CD14-positive monocyte (primary cell): Measurements from ENCODE around the gene STMND1. TPM values are rescaled to one million over a fixed set of nuclear protein-coding genes. Genes with fewer than 3 reads are reported as not detected.

Source experiments
- DNase-seq, 3 donors: peaks; one replicate each; pipeline ENCODE4 v3.0.0-alpha.2; 2011 to 2022
- H2AFZ ChIP-seq: 2 replicates; pipeline ENCODE4 v1.6.0; 2012; ENCODE audit warnings: mild to moderate bottlenecking, low read depth, low read length, inconsistent platforms; ENCODE audit not compliant: insufficient read depth, poor library complexity, severe bottlenecking
- H3K27ac ChIP-seq, 2 donors: 1 replicate in 1 of 2; 2 replicates in 1 of 2; pipeline ENCODE4 v1.5.1; 2012 to 2013; ENCODE audit warnings: low read length in 2 of 2, control low read depth in 1 of 2, inconsistent platforms in 1 of 2, low read depth in 1 of 2, mild to moderate bottlenecking in 1 of 2
- H3K27me3 ChIP-seq, 2 donors: one replicate each; pipeline versions ENCODE4 v1.6.0 to v1.6.1; 2011 to 2013; ENCODE audit warnings: low read length in 2 of 2; ENCODE audit not compliant: control insufficient read depth in 2 of 2, insufficient read depth in 2 of 2
- H3K36me3 ChIP-seq, 2 donors: replicated peaks in 1 of 2; 1 replicate in 1 of 2; 2 replicates in 1 of 2; pipeline versions ENCODE4 v1.5.1 to v1.6.1; 2012 to 2013; ENCODE audit warnings: low read length in 2 of 2, control low read depth in 1 of 2, inconsistent platforms in 1 of 2, mild to moderate bottlenecking in 1 of 2; ENCODE audit not compliant: insufficient read depth in 2 of 2, control insufficient read depth in 1 of 2
- H3K4me1 ChIP-seq, 2 donors: 1 replicate in 1 of 2; 2 replicates in 1 of 2; pipeline versions ENCODE4 v1.5.1 to v1.6.1; 2012 to 2013; ENCODE audit warnings: low read length in 2 of 2, control low read depth in 1 of 2, inconsistent platforms in 1 of 2, mild to moderate bottlenecking in 1 of 2, moderate library complexity in 1 of 2; ENCODE audit not compliant: insufficient read depth in 2 of 2, control insufficient read depth in 1 of 2
- H3K4me2 ChIP-seq: replicated peaks from 2 replicates; pipeline ENCODE3; 2012; ENCODE audit warnings: low read length, moderate library complexity, mild to moderate bottlenecking; ENCODE audit not compliant: poor library complexity, severe bottlenecking; ENCODE audit errors: extremely low read depth
- H3K4me3 ChIP-seq, 3 experiments: fragments of 200-600 bp in 1 of 3; sonication (generic) in 1 of 3; replicated peaks in 1 of 3; 1 replicate in 2 of 3; 2 replicates in 1 of 3; pipeline ENCODE4 v1.5.1; 2011 to 2013; ENCODE audit warnings: low read length in 3 of 3, mild to moderate bottlenecking in 3 of 3, control low read depth in 2 of 3, low read depth in 2 of 3, inconsistent platforms in 1 of 3, moderate library complexity in 1 of 3
- H3K79me2 ChIP-seq: 2 replicates; pipeline ENCODE4 v1.6.0; 2012; ENCODE audit warnings: mild to moderate bottlenecking, control low read depth, inconsistent platforms, low read length, moderate library complexity; ENCODE audit not compliant: insufficient read depth
- H3K9ac ChIP-seq: 2 replicates; pipeline ENCODE4 v1.6.0; 2017; ENCODE audit warnings: low read length, mild to moderate bottlenecking; ENCODE audit not compliant: insufficient read depth, poor library complexity, severe bottlenecking
- H3K9me3 ChIP-seq, 2 donors: replicated peaks in 1 of 2; 1 replicate in 1 of 2; 2 replicates in 1 of 2; pipeline versions ENCODE4 v1.5.1 to v1.6.1; 2012 to 2013; ENCODE audit warnings: low read length in 2 of 2, control low read depth in 1 of 2; ENCODE audit not compliant: control insufficient read depth in 1 of 2, insufficient read depth in 1 of 2
- H4K20me1 ChIP-seq: 2 replicates; pipeline ENCODE4 v1.6.0; 2012; ENCODE audit warnings: mild to moderate bottlenecking, low read length, control low read depth, moderate library complexity; ENCODE audit not compliant: insufficient read depth
- H3K27ac Mint-ChIP-seq, 7 donors: one replicate each; pipeline ENCODE4 v1.8.0; 2020; ENCODE audit warnings: mild to moderate bottlenecking in 7 of 7, mixed read lengths in 7 of 7, moderate library complexity in 6 of 7, inconsistent platforms in 2 of 7
- H3K27me3 Mint-ChIP-seq, 3 donors: one replicate each; pipeline ENCODE4 v1.8.0; 2021 to 2022; ENCODE audit warnings: low read depth in 3 of 3, mild to moderate bottlenecking in 3 of 3, mixed read lengths in 3 of 3, moderate library complexity in 3 of 3, inconsistent platforms in 1 of 3
- H3K36me3 Mint-ChIP-seq, 2 donors: one replicate each; pipeline ENCODE4 v1.8.0; 2020; ENCODE audit warnings: mixed read lengths in 2 of 2, inconsistent platforms in 1 of 2, mild to moderate bottlenecking in 1 of 2
- H3K4me1 Mint-ChIP-seq: one replicate; pipeline ENCODE4 v1.8.0; 2020; ENCODE audit warnings: mild to moderate bottlenecking, mixed read lengths
- H3K4me3 Mint-ChIP-seq, 2 donors: one replicate each; pipeline ENCODE4 v1.8.0; 2020; ENCODE audit warnings: mild to moderate bottlenecking in 2 of 2, mixed read lengths in 2 of 2, moderate library complexity in 1 of 2
- H3K9me3 Mint-ChIP-seq, 7 donors: one replicate each; pipeline ENCODE4 v1.8.0; 2020 to 2022; ENCODE audit warnings: mixed read lengths in 7 of 7, mild to moderate bottlenecking in 6 of 7, moderate library complexity in 6 of 7, inconsistent platforms in 2 of 7
- WGBS: methylation state at CpG from one replicate; pipeline ENCODE4 v1.1.5; 2013; ENCODE audit warnings: missing lambda C conversion rate; ENCODE audit not compliant: insufficient coverage; 5-methylcytosine and 5-hydroxymethylcytosine counted together
- intact Hi-C, 2 donors: fragments of 100-400 bp; cut with micrococcal nuclease; formaldehyde crosslinking; loops; one replicate each; pipeline versions ENCODE4 v1.15.0 to v1.15.1; 2023
- polyA plus RNA-seq, 3 donors: library from polyadenylated mRNA; depleted of rRNA in 1 of 3; unstranded in 2 of 3; stranded (reverse) in 1 of 3; fragments of 300-500 nt in 2 of 3; fragments of >200 nt in 1 of 3; fragmentation: Illumina TruSeq in 2 of 3; gene quantifications; 1 replicate in 2 of 3; 2 replicates in 1 of 3; pipeline ENCODE4 v1.2.3, GENCODE V29; 2012 to 2021
- TF ChIP-seq, protein P1 (sequence below): fragments of 200-600 bp; IDR thresholded peaks from one replicate; pipeline ENCODE4 v1.8.0; 2022; ENCODE audit warnings: antibody characterized with exemption, mild to moderate bottlenecking

STMND1 gene
- polyA plus RNA-seq, 3 donors = not detected

DNA sequence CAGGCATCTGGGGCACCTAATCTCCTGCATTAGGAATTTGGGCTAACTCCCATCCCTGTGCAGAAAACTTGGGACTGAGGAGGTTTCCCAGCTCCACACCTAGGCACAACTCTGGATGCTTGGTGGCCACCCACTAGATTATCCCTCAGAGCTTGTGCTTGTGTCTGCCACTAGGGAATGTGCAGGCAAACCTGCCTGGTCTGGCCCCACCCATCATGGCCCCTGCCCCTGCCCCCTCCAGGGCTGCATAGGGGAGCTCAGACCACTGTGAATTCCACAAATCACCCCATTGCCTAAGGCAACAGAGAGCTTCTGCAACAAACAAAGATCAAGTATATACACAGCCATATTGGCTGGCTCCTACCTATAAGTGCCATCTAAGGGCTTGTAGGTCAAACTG is 31.1 kb downstream of the STMND1 start:
- Mint-ChIP-seq H3K9me3 (peaks cover 7 to 35% (median 15%) of the 10 kb centered on the region in 7 donors), H3K4me1 (no peaks in the 10 kb centered on the region), H3K27me3 (peaks cover 0 to 6% (median 3%) of the 10 kb centered on the region in 3 donors), H3K36me3 (no peaks in the 10 kb centered on the region), H3K4me3 (no peak overlapping the region), H3K27ac (no peak overlapping the region)
- Histone ChIP-seq H3K27ac (no peak overlapping the region), H2AFZ (no peak overlapping the region), H3K4me1 (no peaks in the 10 kb centered on the region), H3K36me3 (no peaks in the 10 kb centered on the region), H3K9me3 (peaks cover 7 to 11% of the 10 kb centered on the region in 2 donors), H3K4me2 (no peak overlapping the region), H3K4me3 (no peak overlapping the region), H3K27me3 (no peaks in the 10 kb centered on the region), H4K20me1 (no peaks in the 10 kb centered on the region), H3K9ac (no peak overlapping the region), H3K79me2 (no peaks in the 10 kb centered on the region)
- TF ChIP-seq, protein P1, sequence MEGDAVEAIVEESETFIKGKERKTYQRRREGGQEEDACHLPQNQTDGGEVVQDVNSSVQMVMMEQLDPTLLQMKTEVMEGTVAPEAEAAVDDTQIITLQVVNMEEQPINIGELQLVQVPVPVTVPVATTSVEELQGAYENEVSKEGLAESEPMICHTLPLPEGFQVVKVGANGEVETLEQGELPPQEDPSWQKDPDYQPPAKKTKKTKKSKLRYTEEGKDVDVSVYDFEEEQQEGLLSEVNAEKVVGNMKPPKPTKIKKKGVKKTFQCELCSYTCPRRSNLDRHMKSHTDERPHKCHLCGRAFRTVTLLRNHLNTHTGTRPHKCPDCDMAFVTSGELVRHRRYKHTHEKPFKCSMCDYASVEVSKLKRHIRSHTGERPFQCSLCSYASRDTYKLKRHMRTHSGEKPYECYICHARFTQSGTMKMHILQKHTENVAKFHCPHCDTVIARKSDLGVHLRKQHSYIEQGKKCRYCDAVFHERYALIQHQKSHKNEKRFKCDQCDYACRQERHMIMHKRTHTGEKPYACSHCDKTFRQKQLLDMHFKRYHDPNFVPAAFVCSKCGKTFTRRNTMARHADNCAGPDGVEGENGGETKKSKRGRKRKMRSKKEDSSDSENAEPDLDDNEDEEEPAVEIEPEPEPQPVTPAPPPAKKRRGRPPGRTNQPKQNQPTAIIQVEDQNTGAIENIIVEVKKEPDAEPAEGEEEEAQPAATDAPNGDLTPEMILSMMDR = no peak
- no peak for DNase-seq
- intact Hi-C loops = no loop called here

DNA sequence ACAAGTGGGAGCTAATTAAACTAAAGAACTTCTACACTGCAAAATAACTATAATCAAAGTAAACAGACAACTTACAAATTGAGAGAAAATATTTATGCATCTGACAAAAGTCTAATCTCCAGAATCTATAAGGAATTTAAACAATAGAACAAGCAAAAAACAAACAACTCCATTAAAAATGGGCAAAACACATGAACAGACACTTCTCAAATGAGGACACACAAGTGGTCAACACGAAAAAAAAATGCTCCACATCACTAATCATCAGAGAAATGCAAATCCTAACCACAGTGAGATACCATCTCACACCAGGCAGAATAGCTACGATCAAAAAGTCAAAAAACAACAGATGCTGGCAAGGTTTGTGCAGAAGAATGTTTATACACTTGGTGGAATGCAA is 36.2 kb downstream of the STMND1 start:
- TF ChIP-seq, protein P1 = no peak
- no peak overlapping the region for H2AFZ ChIP-seq
- intact Hi-C loops = no loop called here
- H3K36me3 ChIP-seq = no peaks in the 10 kb centered on the region
- H3K27me3 ChIP-seq = no peaks in the 10 kb centered on the region
- H3K4me1 Mint-ChIP-seq = no peaks in the 10 kb centered on the region
- no peaks in the 10 kb centered on the region for H3K4me1 ChIP-seq
- H3K4me3 ChIP-seq = no peak overlapping the region
- H3K79me2 ChIP-seq = no peaks in the 10 kb centered on the region
- no peak overlapping the region for H3K4me2 ChIP-seq
- no peak overlapping the region for H3K4me3 Mint-ChIP-seq
- H4K20me1 ChIP-seq = no peaks in the 10 kb centered on the region
- no peak overlapping the region for H3K27ac Mint-ChIP-seq
- peaks cover 12 to 42% (median 25%) of the 10 kb centered on the region in 7 donors for H3K9me3 Mint-ChIP-seq
- DNase-seq = no peak
- H3K9ac ChIP-seq = no peak overlapping the region
- peaks cover 0 to 6% (median 2%) of the 10 kb centered on the region in 3 donors for H3K27me3 Mint-ChIP-seq
- peaks cover 1 to 12% of the 10 kb centered on the region in 2 donors for H3K9me3 ChIP-seq
- H3K36me3 Mint-ChIP-seq = no peaks in the 10 kb centered on the region
- H3K27ac ChIP-seq = no peak overlapping the region
- WGBS = 20% methylated on average over 1 of the region's 2 CpGs
